H1 (cell line): ENCODE data around the gene KRTAP10-2. TPM values are rescaled to one million over a fixed set of nuclear protein-coding genes. Genes with fewer than 3 reads are reported as not detected.
"Not testable (repeated sequence)": the region's sequence is repeated elsewhere in the genome, so short reads cannot be mapped to it uniquely, and the experiment has no call there.

Experiments
- CTCF ChIA-PET: fragments of 300-600 bp; sonication (Branson Sonifier 250); formaldehyde crosslinking; loops from one replicate; lab custom pipeline; 2021; ENCODE audit not compliant: partially characterized antibody; lab: Charles Lee
- POLR2A ChIA-PET: fragments of 300-600 bp; sonication (Branson Sonifier 250); formaldehyde crosslinking; loops from one replicate; lab custom pipeline; 2021; ENCODE audit warnings: inconsistent platforms; ENCODE audit not compliant: partially characterized antibody; lab: Charles Lee
- DNase-seq, 2 experiments: peaks; one replicate each; pipeline versions ENCODE4 v3.0.0 to v3.0.0-alpha.2; 2010 to 2022; ENCODE audit warnings: low spot score in 2 of 2, low read depth in 1 of 2, mixed read lengths in 1 of 2
- FAIRE-seq: peaks from 2 replicates; lab custom pipeline; 2011; peaks lifted over from hg19 to GRCh38; lab: Jason Lieb, UNC
- H2AFZ ChIP-seq: 2 replicates; pipeline ENCODE4 v1.8.1; 2012; ENCODE audit warnings: low read length, inconsistent platforms
- H2AK5ac ChIP-seq: 2 replicates; pipeline ENCODE4 v1.6.1; 2013; ENCODE audit warnings: low read depth, low read length
- H2BK120ac ChIP-seq: replicated peaks from 2 replicates; pipeline ENCODE3; 2013; ENCODE audit warnings: low read depth, low read length, inconsistent platforms
- H2BK12ac ChIP-seq: 2 replicates; pipeline ENCODE4 v1.6.1; 2013; ENCODE audit warnings: low read depth, low read length
- H2BK15ac ChIP-seq: 2 replicates; pipeline ENCODE4 v1.6.1; 2013; ENCODE audit warnings: low read length
- H2BK20ac ChIP-seq: 2 replicates; pipeline ENCODE4 v1.6.1; 2013; ENCODE audit warnings: low read length
- H2BK5ac ChIP-seq: 2 replicates; pipeline ENCODE4 v1.6.1; 2013; ENCODE audit warnings: low read depth, low read length
- H3K14ac ChIP-seq: 2 replicates; pipeline ENCODE4 v1.6.1; 2013; ENCODE audit warnings: inconsistent platforms; ENCODE audit not compliant: insufficient read length
- H3K18ac ChIP-seq: 2 replicates; pipeline ENCODE4 v1.6.1; 2013; ENCODE audit warnings: low read length; ENCODE audit errors: extremely low read depth
- H3K23ac ChIP-seq: 2 replicates; pipeline ENCODE4 v1.6.1; 2013; ENCODE audit warnings: inconsistent platforms; ENCODE audit not compliant: insufficient read length
- H3K23me2 ChIP-seq: 2 replicates; pipeline ENCODE4 v1.6.1; 2013; ENCODE audit warnings: low read depth, low read length
- H3K27ac ChIP-seq: 2 replicates; pipeline ENCODE4 v1.6.1; 2011; ENCODE audit warnings: low read depth, low read length, inconsistent platforms
- H3K27me3 ChIP-seq, 4 experiments: replicated peaks in 1 of 4; 1 replicate in 1 of 4; 2 replicates in 3 of 4; pipeline versions ENCODE4 v1.6.1 to v1.8.1; 2011 to 2013; ENCODE audit warnings: low read length in 3 of 4, mild to moderate bottlenecking in 3 of 4, inconsistent platforms in 2 of 4, mixed read lengths in 2 of 4, moderate library complexity in 1 of 4; ENCODE audit not compliant: control insufficient read depth in 3 of 4, insufficient read depth in 3 of 4; ENCODE audit errors: extremely low read depth in 1 of 4
- H3K36me3 ChIP-seq, 4 experiments: 2 replicates each; pipeline versions ENCODE4 v1.6.1 to v1.8.1; 2011 to 2013; ENCODE audit warnings: mild to moderate bottlenecking in 4 of 4, low read length in 3 of 4, moderate library complexity in 2 of 4, control low read depth in 1 of 4, inconsistent platforms in 1 of 4; ENCODE audit not compliant: insufficient read depth in 4 of 4, control insufficient read depth in 2 of 4
- H3K4ac ChIP-seq: replicated peaks from 2 replicates; pipeline ENCODE3; 2013; ENCODE audit warnings: low read length, low read depth, mixed read lengths, inconsistent platforms; ENCODE audit not compliant: insufficient read length
- H3K4me1 ChIP-seq, 4 experiments: replicated peaks in 1 of 4; 1 replicate in 1 of 4; 2 replicates in 3 of 4; pipeline versions ENCODE4 v1.6.1 to v1.8.1; 2011 to 2013; ENCODE audit warnings: low read length in 3 of 4, inconsistent platforms in 2 of 4, mixed read lengths in 1 of 4; ENCODE audit not compliant: insufficient read depth in 4 of 4, control insufficient read depth in 3 of 4
- H3K4me2 ChIP-seq, 2 experiments: 2 replicates each; pipeline versions ENCODE4 v1.6.1 to v1.8.1; 2011 to 2013; ENCODE audit warnings: low read depth in 2 of 2, low read length in 2 of 2, control low read depth in 1 of 2, inconsistent platforms in 1 of 2, mild to moderate bottlenecking in 1 of 2; ENCODE audit not compliant: insufficient read depth in 1 of 2
- H3K4me3 ChIP-seq, 4 experiments: fragments of 200-600, 300-600 bp in 1 of 4; sonication (generic), shearing (Covaris generic), sonication (Bioruptor Twin) in 1 of 4; 2 replicates each; pipeline versions ENCODE4 v1.5.1 to v1.8.1; 2011 to 2016; ENCODE audit warnings: low read length in 4 of 4, low read depth in 3 of 4, control low read depth in 2 of 4, inconsistent platforms in 2 of 4, mild to moderate bottlenecking in 2 of 4, mixed read lengths in 1 of 4, moderate library complexity in 1 of 4; ENCODE audit not compliant: insufficient read depth in 2 of 4; ENCODE audit errors: extremely low read depth in 1 of 4
- H3K56ac ChIP-seq: replicated peaks from 2 replicates; pipeline ENCODE3; 2013; ENCODE audit warnings: low read depth, mild to moderate bottlenecking, mixed read lengths, low read length, inconsistent platforms; ENCODE audit not compliant: insufficient read length
- H3K79me1 ChIP-seq: 2 replicates; pipeline ENCODE4 v1.6.1; 2013; ENCODE audit warnings: low read depth, low read length, control low read depth
- H3K79me2 ChIP-seq, 2 experiments: 2 replicates each; pipeline versions ENCODE4 v1.6.1 to v1.8.1; 2012 to 2013; ENCODE audit warnings: low read length in 2 of 2, mild to moderate bottlenecking in 2 of 2, inconsistent platforms in 1 of 2; ENCODE audit not compliant: insufficient read depth in 2 of 2, control insufficient read depth in 1 of 2
- H3K9ac ChIP-seq, 4 experiments: replicated peaks in 1 of 4; 1 replicate in 1 of 4; 2 replicates in 3 of 4; pipeline versions ENCODE4 v1.6.1 to v1.8.1; 2011 to 2013; ENCODE audit warnings: low read depth in 3 of 4, low read length in 3 of 4, control low read depth in 2 of 4, mild to moderate bottlenecking in 2 of 4, moderate library complexity in 2 of 4, inconsistent platforms in 1 of 4; ENCODE audit errors: extremely low read depth in 1 of 4
- H3K9me3 ChIP-seq, 2 experiments: 2 replicates each; pipeline versions ENCODE4 v1.6.1 to v1.8.1; 2012 to 2013; ENCODE audit warnings: mild to moderate bottlenecking in 2 of 2, moderate library complexity in 2 of 2, control low read depth in 1 of 2, inconsistent platforms in 1 of 2, low read depth in 1 of 2, low read length in 1 of 2, mixed read lengths in 1 of 2; ENCODE audit not compliant: insufficient read depth in 2 of 2
- H4K20me1 ChIP-seq, 2 experiments: replicated peaks in 1 of 2; 2 replicates each; pipeline versions ENCODE3 to v1.8.1; 2011 to 2013; ENCODE audit warnings: inconsistent platforms in 2 of 2, low read length in 2 of 2, mild to moderate bottlenecking in 1 of 2; ENCODE audit not compliant: insufficient read depth in 2 of 2, control insufficient read depth in 1 of 2
- H4K5ac ChIP-seq: 2 replicates; pipeline ENCODE4 v1.6.1; 2013; ENCODE audit warnings: low read length, low read depth, mixed read lengths, inconsistent platforms; ENCODE audit not compliant: insufficient read length
- H4K8ac ChIP-seq: 2 replicates; pipeline ENCODE4 v1.8.0; 2013; ENCODE audit warnings: mild to moderate bottlenecking, moderate library complexity, low read length, inconsistent platforms; ENCODE audit not compliant: insufficient read depth; ENCODE audit errors: extremely low read depth
- H4K91ac ChIP-seq: replicated peaks from 2 replicates; pipeline ENCODE3; 2013; ENCODE audit warnings: low read length, mixed read lengths, inconsistent platforms; ENCODE audit not compliant: insufficient read length
- TAF1 ChIP-seq: IDR thresholded peaks from 2 replicates; pipeline ENCODE4 v1.6.1; 2011; ENCODE audit warnings: mild to moderate bottlenecking, low read depth, low read length
- WGBS, 2 experiments: shearing (Covaris generic) in 1 of 2; methylation state at CpG; one replicate each; pipeline versions ENCODE4 v1.1.6 to v1.1.7; 2013 to 2015; ENCODE audit warnings: low lambda C conversion rate in 2 of 2, mixed read lengths in 2 of 2, inconsistent platforms in 1 of 2, low coverage in 1 of 2, missing lambda C conversion rate in 1 of 2; ENCODE audit not compliant: insufficient replicate concordance in 2 of 2, insufficient coverage in 1 of 2, insufficient read length in 1 of 2; ENCODE audit errors: extremely low coverage in 1 of 2, missing lambda C conversion rate in 1 of 2; 5-methylcytosine and 5-hydroxymethylcytosine counted together
- polyA plus RNA-seq, 7 experiments: library from polyadenylated mRNA; depleted of rRNA in 3 of 7; stranded (reverse) in 5 of 7; unstranded in 2 of 7; fragments of >200 nt in 5 of 7; fragments of 200-250 nt in 2 of 7; gene quantifications; 1 replicate in 5 of 7; 2 replicates in 1 of 7; 4 replicates in 1 of 7; pipeline versions ENCODE4 v1.2.1 to v1.2.3, GENCODE V29; 2011 to 2013; ENCODE audit warnings: missing spikeins in 2 of 7, mixed read lengths in 2 of 7
- total RNA-seq: library from RNA; stranded (reverse); fragmentation: NEBNext Ultra II Directional; extraction: Animal tissue kit (Norgen Biotek cat#: 25700); gene quantifications from 2 replicates; pipeline ENCODE4 v1.2.1, GENCODE V29; 2021

KRTAP10-2 gene
- total and polyA plus RNA-seq, 2 of the 8 experiments (the other 6 are each of a cell fraction or from before 2014, with no cell fraction given): 0.11 TPM; not detected in 1

GRCh38 chr21:44592446-44593311 lies 41.4 kb upstream of the KRTAP10-2 start, which contains the start of gene KRTAP10-6 (continued):
- TF ChIP-seq TAF1: no peak
- TF ChIP-seq, all 59 proteins: peak for 0

GRCh38 chr21:44591801-44592130 lies 40.5 kb upstream of the KRTAP10-2 start:
- H3K9ac ChIP-seq, H2BK15ac ChIP-seq, H3K79me2 ChIP-seq, H3K9me3 ChIP-seq, H3K14ac ChIP-seq, FAIRE-seq, H4K91ac ChIP-seq, H2BK20ac ChIP-seq, H2AK5ac ChIP-seq, H2BK120ac ChIP-seq, H3K27ac ChIP-seq, H4K8ac ChIP-seq, H2AFZ ChIP-seq, H3K56ac ChIP-seq, H4K5ac ChIP-seq, H3K4me2 ChIP-seq, POLR2A ChIA-PET, H3K23me2 ChIP-seq, H3K79me1 ChIP-seq, H4K20me1 ChIP-seq, H2BK5ac ChIP-seq, H3K18ac ChIP-seq, H3K27me3 ChIP-seq, H3K23ac ChIP-seq, H3K36me3 ChIP-seq, H3K4me3 ChIP-seq, H3K4ac ChIP-seq: not testable (repeated sequence)
- 100% methylated on average over 2 of the region's 4 CpGs; no CpG with 5 or more reads in 1 of the 2 experiments for WGBS, 2 experiments
- CTCF ChIA-PET: interaction anchor here (0.6 to 1.6 kb wide), 5 partner anchors 8 to 202 kb away, joined by 3 to 6 read pairs (median 3); no protein-coding TSS in a partner anchor
- Histone ChIP-seq H2BK12ac (peak overlapping the region; percentile 27; the same call in 1 of the 2 replicates), H3K4me1 (peaks cover 2 to 17% (median 6%) of the 10 kb centered on the region in 4 experiments)
- DNase-seq: peak in 1 of 2 experiments; percentile 34
